OCI-LY3 (cell line): ENCODE measurements around the gene NHEJ1.
"Not testable (repeated sequence)": the region's sequence is repeated elsewhere in the genome, so short reads cannot be mapped to it uniquely, and the experiment has no call there.

Experiments used
- CTCF ChIP-seq: fragments of 200-600, 300-600 bp; sonication (generic); IDR thresholded peaks from 2 replicates; pipeline ENCODE4 v1.5.1; 2014; ENCODE audit warnings: antibody characterized with exemption, low read length, low read depth
- EZH2phosphoT487 ChIP-seq: fragments of 200-600 bp; shearing (Covaris generic); IDR thresholded peaks from 2 replicates; pipeline ENCODE4 v1.6.1; 2018; ENCODE audit warnings: antibody characterized with exemption, mixed run types, low read depth

- TF ChIP-seq CTCF, EZH2phosphoT487: not testable (repeated sequence)
Measured at GRCh38 chr2:219200502-219201326, 40.1 kb upstream of the NHEJ1 start.
